ENCODE measurements around the gene NR2C2. TPM values are rescaled to one million over a fixed set of nuclear protein-coding genes. Genes with fewer than 3 reads are reported as not detected.

Gene NR2C2
- total RNA-seq, 1 donor from 2014 or later, result 74.1 TPM

DNA sequence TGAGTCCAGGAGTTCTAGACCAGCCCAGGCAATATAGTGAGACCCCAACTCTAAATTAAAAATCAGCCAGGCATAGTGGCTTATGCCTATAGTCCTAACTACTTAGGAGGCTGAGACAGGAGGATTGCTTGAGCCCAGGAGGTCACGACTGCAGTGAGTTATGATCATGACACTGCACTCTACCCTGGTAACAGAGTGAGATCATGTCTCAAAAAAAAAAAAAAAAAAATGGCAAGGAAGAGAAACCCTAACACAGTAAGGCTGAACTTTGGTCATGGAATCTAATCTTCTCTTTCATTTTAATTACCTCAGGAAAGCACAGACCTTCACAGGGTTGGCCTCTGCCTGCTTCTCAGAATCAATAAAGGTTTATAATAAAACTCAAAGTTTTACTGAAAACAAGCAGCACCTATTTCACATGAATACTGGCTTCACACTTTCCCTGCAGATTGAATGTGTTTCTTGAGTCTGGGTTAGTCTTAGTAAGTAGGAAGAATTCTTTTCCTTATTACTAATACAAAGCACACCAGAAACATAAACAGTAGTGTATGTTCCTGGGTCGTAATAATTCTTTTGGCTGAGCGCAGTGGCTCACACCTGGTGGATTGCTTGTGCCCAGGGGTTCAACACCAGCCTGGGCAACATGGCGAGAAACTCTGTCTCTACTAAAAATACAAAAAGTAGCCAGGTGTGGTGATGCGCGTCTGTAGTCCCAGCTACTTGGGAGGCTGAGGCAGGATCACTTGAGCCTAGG is 11.6 kb upstream of the NR2C2 start:
- peaks cover 3% of the 10 kb centered on the region for H3K9me3 Mint-ChIP-seq
- H3K36me3 Mint-ChIP-seq, result no peaks in the 10 kb centered on the region
- TF ChIP-seq, protein P1, sequence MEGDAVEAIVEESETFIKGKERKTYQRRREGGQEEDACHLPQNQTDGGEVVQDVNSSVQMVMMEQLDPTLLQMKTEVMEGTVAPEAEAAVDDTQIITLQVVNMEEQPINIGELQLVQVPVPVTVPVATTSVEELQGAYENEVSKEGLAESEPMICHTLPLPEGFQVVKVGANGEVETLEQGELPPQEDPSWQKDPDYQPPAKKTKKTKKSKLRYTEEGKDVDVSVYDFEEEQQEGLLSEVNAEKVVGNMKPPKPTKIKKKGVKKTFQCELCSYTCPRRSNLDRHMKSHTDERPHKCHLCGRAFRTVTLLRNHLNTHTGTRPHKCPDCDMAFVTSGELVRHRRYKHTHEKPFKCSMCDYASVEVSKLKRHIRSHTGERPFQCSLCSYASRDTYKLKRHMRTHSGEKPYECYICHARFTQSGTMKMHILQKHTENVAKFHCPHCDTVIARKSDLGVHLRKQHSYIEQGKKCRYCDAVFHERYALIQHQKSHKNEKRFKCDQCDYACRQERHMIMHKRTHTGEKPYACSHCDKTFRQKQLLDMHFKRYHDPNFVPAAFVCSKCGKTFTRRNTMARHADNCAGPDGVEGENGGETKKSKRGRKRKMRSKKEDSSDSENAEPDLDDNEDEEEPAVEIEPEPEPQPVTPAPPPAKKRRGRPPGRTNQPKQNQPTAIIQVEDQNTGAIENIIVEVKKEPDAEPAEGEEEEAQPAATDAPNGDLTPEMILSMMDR (IDR thresholded peaks at IDR 0.05; ENCODE audit: unreplicated experiment), result no peak
- peaks cover 22% of the 10 kb centered on the region for H3K4me1 Mint-ChIP-seq
- no peak for DNase-seq (ENCODE audit: low spot score in 2 of 2, unreplicated experiment in 2 of 2)
- no peaks in the 10 kb centered on the region for H3K27me3 Mint-ChIP-seq (ENCODE audit: low read depth)
- H3K27ac Mint-ChIP-seq, result no peak overlapping the region
- no peak overlapping the region for H3K4me3 Mint-ChIP-seq

- Mint-ChIP-seq H3K36me3 (peaks cover 3% of the 10 kb centered on the region), H3K9me3 (no peaks in the 10 kb centered on the region), H3K27me3 (ENCODE audit: low read depth) (no peaks in the 10 kb centered on the region), H3K4me3 (no peak overlapping the region), H3K27ac (no peak overlapping the region), H3K4me1 (peaks cover 16% of the 10 kb centered on the region)
- DNase-seq (ENCODE audit: low spot score in 2 of 2, unreplicated experiment in 2 of 2), result no peak
- TF ChIP-seq, protein P1 (IDR thresholded peaks at IDR 0.05; ENCODE audit: unreplicated experiment), result no peak
Observed at GRCh38 chr3:14938954-14939353, 8.4 kb upstream of the NR2C2 start.

- H3K4me1 Mint-ChIP-seq, result peaks cover 20% of the 10 kb centered on the region
- no peak overlapping the region for H3K27ac Mint-ChIP-seq
- TF ChIP-seq, protein P1 (IDR thresholded peaks at IDR 0.05; ENCODE audit: unreplicated experiment), result no peak
- no peak for DNase-seq (ENCODE audit: low spot score in 2 of 2, unreplicated experiment in 2 of 2)
- no peaks in the 10 kb centered on the region for H3K27me3 Mint-ChIP-seq (ENCODE audit: low read depth)
- peaks cover 11% of the 10 kb centered on the region for H3K36me3 Mint-ChIP-seq
- H3K9me3 Mint-ChIP-seq, result no peaks in the 10 kb centered on the region
- no peak overlapping the region for H3K4me3 Mint-ChIP-seq
Observed at GRCh38 chr3:14941871-14942270, 5.5 kb upstream of the NR2C2 start.

DNA sequence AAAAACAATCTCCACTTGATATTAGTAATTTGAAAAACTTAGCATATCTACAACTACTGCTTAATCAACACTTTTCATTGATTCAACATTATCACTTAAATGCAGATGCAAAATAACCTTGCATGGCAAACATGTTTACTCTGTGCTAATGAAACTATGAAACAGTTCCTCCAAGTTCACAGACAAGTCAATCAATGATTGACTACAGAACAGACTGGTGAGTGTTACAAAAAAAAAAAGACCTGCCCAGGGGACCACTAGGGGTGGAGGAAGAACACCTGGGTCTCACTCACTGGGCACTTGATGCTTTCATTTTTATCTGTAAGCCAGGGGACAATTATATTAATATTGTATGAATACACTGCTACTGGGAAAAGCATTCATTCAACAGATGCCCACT is 4.3 kb upstream of the NR2C2 start:
- no peaks in the 10 kb centered on the region for H3K27me3 Mint-ChIP-seq (ENCODE audit: low read depth)
- no peak for DNase-seq (ENCODE audit: low spot score in 2 of 2, unreplicated experiment in 2 of 2)
- peaks cover 11% of the 10 kb centered on the region for H3K36me3 Mint-ChIP-seq
- no peak overlapping the region for H3K27ac Mint-ChIP-seq
- H3K4me1 Mint-ChIP-seq, result peaks cover 20% of the 10 kb centered on the region
- TF ChIP-seq, protein P1 (IDR thresholded peaks at IDR 0.05; ENCODE audit: unreplicated experiment), result no peak
- no peaks in the 10 kb centered on the region for H3K9me3 Mint-ChIP-seq
- no peak overlapping the region for H3K4me3 Mint-ChIP-seq

GRCh38 chr3:14946236-14946635 is 1.1 kb upstream of the NR2C2 start:
- TF ChIP-seq, protein P1 (IDR thresholded peaks at IDR 0.05; ENCODE audit: unreplicated experiment), result no peak
- no peaks in the 10 kb centered on the region for H3K9me3 Mint-ChIP-seq
- no peaks in the 10 kb centered on the region for H3K27me3 Mint-ChIP-seq (ENCODE audit: low read depth)
- peak overlapping the region; percentile 89 for H3K4me3 Mint-ChIP-seq
- peak overlapping the region; percentile 97 for H3K27ac Mint-ChIP-seq
- H3K4me1 Mint-ChIP-seq, result peaks cover 41% of the 10 kb centered on the region
- peaks cover 11% of the 10 kb centered on the region for H3K36me3 Mint-ChIP-seq
- DNase-seq (ENCODE audit: low spot score in 2 of 2, unreplicated experiment in 2 of 2), result no peak
